ENCODE data around the gene SLC2A10.

The SLC2A10 gene

GRCh38 chr20:46709459-46710152, at the start of gene SLC2A10:
Gene SLC2A10, plus strand, starts transcription at chr20:46709649. Its CDS starts 88 bp downstream, at chr20:46709737.
- no peak for TF ChIP-seq CTCF (IDR thresholded peaks at IDR 0.05; ENCODE audit: extremely low read depth, insufficient read depth, missing control alignments)
- peak; percentile 63 for DNase-seq (ENCODE audit: low spot score)
- in situ Hi-C loops (cut with MboI; ENCODE audit: low pct_unique_long_range_greater_than_20kb, low sequenced_read_pairs, unreplicated experiment) = no loop called here

GRCh38 chr20:46660487-46660886, 49.0 kb upstream of the SLC2A10 start:
- no peak for DNase-seq (ENCODE audit: low spot score)
- in situ Hi-C loops (cut with MboI; ENCODE audit: low pct_unique_long_range_greater_than_20kb, low sequenced_read_pairs, unreplicated experiment) = no loop called here
- TF ChIP-seq CTCF (IDR thresholded peaks at IDR 0.05; ENCODE audit: extremely low read depth, insufficient read depth, missing control alignments) = no peak

- in situ Hi-C loops (cut with MboI; ENCODE audit: low pct_unique_long_range_greater_than_20kb, low sequenced_read_pairs, unreplicated experiment) = no loop called here
- DNase-seq (ENCODE audit: low spot score) = no peak
These were observed 47.8 kb upstream of the SLC2A10 start for GRCh38 chr20:46661659-46662058.

GRCh38 chr20:46663531-46663930, 45.9 kb upstream of the SLC2A10 start:
- no peak for TF ChIP-seq CTCF (IDR thresholded peaks at IDR 0.05; ENCODE audit: extremely low read depth, insufficient read depth, missing control alignments)
- no peak for DNase-seq (ENCODE audit: low spot score)
- in situ Hi-C loops (cut with MboI; ENCODE audit: low pct_unique_long_range_greater_than_20kb, low sequenced_read_pairs, unreplicated experiment) = no loop called here

More at GRCh38 chr20:46661659-46662058, 47.8 kb upstream of the SLC2A10 start:
- TF ChIP-seq CTCF (IDR thresholded peaks at IDR 0.05; ENCODE audit: extremely low read depth, insufficient read depth, missing control alignments) = no peak

GRCh38 chr20:46665602-46666001, 43.8 kb upstream of the SLC2A10 start:
- in situ Hi-C loops (cut with MboI; ENCODE audit: low pct_unique_long_range_greater_than_20kb, low sequenced_read_pairs, unreplicated experiment) = no loop called here
- TF ChIP-seq CTCF (IDR thresholded peaks at IDR 0.05; ENCODE audit: extremely low read depth, insufficient read depth, missing control alignments) = no peak
- no peak for DNase-seq (ENCODE audit: low spot score)

- in situ Hi-C loops (cut with MboI; ENCODE audit: low pct_unique_long_range_greater_than_20kb, low sequenced_read_pairs, unreplicated experiment) = no loop called here
- TF ChIP-seq CTCF (IDR thresholded peaks at IDR 0.05; ENCODE audit: extremely low read depth, insufficient read depth, missing control alignments) = no peak
- DNase-seq (ENCODE audit: low spot score) = no peak
These were observed 43.1 kb upstream of the SLC2A10 start for GRCh38 chr20:46666306-46666705.
